ENCODE data around the gene FZD7. TPM values are rescaled to one million over a fixed set of nuclear protein-coding genes. Genes with fewer than 3 reads are reported as not detected.

FZD7 gene
- total and polyA plus RNA-seq, 10 of the 15 experiments (the other 5 are each of a cell fraction or from before 2014, with no cell fraction given) = 0.24 to 2.4 (median 0.75) TPM

DNA sequence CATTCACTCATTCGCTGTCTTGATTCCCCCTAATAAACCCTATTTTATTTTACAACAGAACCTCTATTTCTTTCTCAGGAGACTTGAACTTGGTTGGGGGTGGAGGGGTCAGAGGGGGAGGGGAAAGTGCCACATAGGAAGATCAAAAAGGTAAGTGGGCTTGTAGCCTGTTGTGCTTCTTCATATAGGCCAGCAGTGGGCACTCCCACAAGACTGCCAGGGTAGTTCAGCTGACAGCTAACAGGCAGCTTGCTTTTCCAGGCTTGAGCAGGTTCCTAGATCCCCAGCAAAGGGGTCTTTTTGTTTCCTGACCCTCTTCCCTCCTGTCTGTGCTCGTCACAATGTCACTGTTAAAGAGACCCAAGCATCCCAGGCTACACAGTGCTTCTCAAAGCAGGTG, 38.6 kb downstream of the FZD7 start:
- RAD21 ChIA-PET (ENCODE audit: unreplicated experiment) = interaction anchor here (1.4 kb wide), 1 partner anchor 211 kb away, joined by 3 read pairs; no protein-coding TSS in a partner anchor
- POLR2A ChIA-PET = no interaction called here
- no peak for TF ChIP-seq RFX5 (IDR thresholded peaks at IDR 0.05; ENCODE audit: low read depth, low read length)
- no peak for TF ChIP-seq PAX8 (IDR thresholded peaks at IDR 0.05)
- no peak for TF ChIP-seq BMI1 (IDR thresholded peaks at IDR 0.05; ENCODE audit: borderline replicate concordance)
- TF ChIP-seq, protein P1, sequence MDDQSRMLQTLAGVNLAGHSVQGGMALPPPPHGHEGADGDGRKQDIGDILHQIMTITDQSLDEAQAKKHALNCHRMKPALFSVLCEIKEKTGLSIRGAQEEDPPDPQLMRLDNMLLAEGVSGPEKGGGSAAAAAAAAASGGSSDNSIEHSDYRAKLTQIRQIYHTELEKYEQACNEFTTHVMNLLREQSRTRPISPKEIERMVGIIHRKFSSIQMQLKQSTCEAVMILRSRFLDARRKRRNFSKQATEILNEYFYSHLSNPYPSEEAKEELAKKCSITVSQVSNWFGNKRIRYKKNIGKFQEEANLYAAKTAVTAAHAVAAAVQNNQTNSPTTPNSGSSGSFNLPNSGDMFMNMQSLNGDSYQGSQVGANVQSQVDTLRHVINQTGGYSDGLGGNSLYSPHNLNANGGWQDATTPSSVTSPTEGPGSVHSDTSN (IDR thresholded peaks at IDR 0.05; ENCODE audit: insufficient replicate concordance, low read depth, low read length) = no peak
- TF ChIP-seq ZBED1 (IDR thresholded peaks at IDR 0.05; ENCODE audit: borderline replicate concordance) = no peak
- no peak for TF ChIP-seq NBN (IDR thresholded peaks at IDR 0.05)
- no peak for TF ChIP-seq EP300 (IDR thresholded peaks at IDR 0.05; ENCODE audit: borderline replicate concordance in 1 of 2, control insufficient read depth in 1 of 2, low read depth in 2 of 2, low read length in 2 of 2)
- no peak for TF ChIP-seq STAT3 (IDR thresholded peaks at IDR 0.05; ENCODE audit: low read depth, low read length)
- peak; percentile 13 to 41 (median 21); a peak in 2 of 6 replicates for TF ChIP-seq CTCF (IDR thresholded peaks at IDR 0.05 in 2 of 3, conservative IDR thresholded peaks at IDR 0.05 in 1 of 3; ENCODE audit: control insufficient read depth in 2 of 3, extremely low read depth in 1 of 3, insufficient read depth in 1 of 3, low read depth in 3 of 3, low read length in 3 of 3)
- Histone ChIP-seq H3K9ac (ENCODE audit: control insufficient read depth, insufficient read depth, low read length) (no peak overlapping the region), H3K27me3 (replicated peaks in 1 of 2; ENCODE audit: control insufficient read depth in 2 of 2, insufficient read depth in 2 of 2, low read length in 1 of 2) (peaks cover 0 to 2% of the 10 kb centered on the region in 2 experiments; a peak in 1 of 4 replicates), H3K4me2 (ENCODE audit: control insufficient read depth, insufficient read depth) (no peak overlapping the region), H3K4me3 (no peak overlapping the region), H4K20me1 (ENCODE audit: control insufficient read depth, insufficient read depth) (no peaks in the 10 kb centered on the region), H3K4me1 (ENCODE audit: control insufficient read depth, insufficient read depth, low read length) (0 out of 2 replicates have a peak, but pooled peaks cover 2% of the 10 kb centered on the region), H2AFZ (ENCODE audit: control insufficient read depth, low read depth, low read length) (no peak overlapping the region), H3K79me2 (ENCODE audit: control insufficient read depth, insufficient read depth, low read length) (no peaks in the 10 kb centered on the region), H3K9me3 (replicated peaks; ENCODE audit: control insufficient read depth, insufficient read depth, low read length) (no peaks in the 10 kb centered on the region), H3K36me3 (ENCODE audit: control insufficient read depth in 2 of 2, insufficient read depth in 2 of 2, low read length in 1 of 2) (no peaks in the 10 kb centered on the region), H3K27ac (ENCODE audit: control insufficient read depth, insufficient read depth) (no peak overlapping the region)
- BruUV-seq (replicated peaks) = no TSS peak
- WGBS (ENCODE audit: insufficient coverage, insufficient replicate concordance, low lambda C conversion rate, missing lambda C conversion rate) = 50% methylated on average over 2 of the region's 2 CpGs
- in situ Hi-C loops (cut with MboI) (no loop called here), intact Hi-C loops (cut with micrococcal nuclease; ENCODE audit: unreplicated experiment) (no loop called here)
- ATAC-seq (peak; percentile 43; the same call in 2 of the 3 replicates), DNase-seq (ENCODE audit: low read depth, low spot score) (no peak), FAIRE-seq (no peak)
- SMC1A ChIA-PET (ENCODE audit: uncharacterized antibody, unreplicated experiment) = no interaction called here
- CTCF ChIA-PET = interaction anchor here (0.9 kb wide), 1 partner anchor 211 kb away, joined by 3 read pairs; no protein-coding TSS in a partner anchor

All from GM12878 (cell line).